GM23338 (cell line): ENCODE results near the gene COMMD2. TPM values are rescaled to one million over a fixed set of nuclear protein-coding genes. Genes with fewer than 3 reads are reported as not detected.
A peak's percentile ranks its signal among the peaks of the same experiment; 100 is the strongest.

ENCODE experiments used
- ATAC-seq: fragments of 200-7000 bp; cut with Tn5 transposase; 3 replicates; pipeline ENCODE4 v1.9.1; 2020
- DNase-seq: peaks from one replicate; pipeline ENCODE4 v3.0.0-alpha.2; 2015; ENCODE audit warnings: low spot score
- H2AFZ ChIP-seq: fragments of 200-600 bp; sonication (generic); 2 replicates; pipeline ENCODE4 v1.8.0; 2016; ENCODE audit warnings: antibody characterized with exemption, mild to moderate bottlenecking, moderate library complexity
- H3F3A ChIP-seq: fragments of 200-600 bp; sonication (generic); replicated peaks from 2 replicates; pipeline ENCODE4 v1.8.0; 2017; ENCODE audit warnings: antibody characterized with exemption, mixed run types, low read depth
- H3K27ac ChIP-seq: fragments of 200-600 bp; sonication (generic); 2 replicates; pipeline ENCODE4 v1.6.1; 2016; ENCODE audit warnings: low read depth
- H3K27me3 ChIP-seq: fragments of 200-600 bp; sonication (generic); 2 replicates; pipeline ENCODE4 v1.8.0; 2016; ENCODE audit warnings: mild to moderate bottlenecking, mixed run types, moderate library complexity; ENCODE audit not compliant: insufficient read depth
- H3K36me3 ChIP-seq: fragments of 200-600 bp; sonication (generic); 2 replicates; pipeline ENCODE4 v1.8.0; 2016; ENCODE audit warnings: mild to moderate bottlenecking; ENCODE audit not compliant: insufficient read depth
- H3K4me1 ChIP-seq: fragments of 200-600 bp; sonication (generic); 2 replicates; pipeline ENCODE4 v1.8.0; 2016; ENCODE audit warnings: mild to moderate bottlenecking, moderate library complexity; ENCODE audit not compliant: insufficient read depth
- H3K4me2 ChIP-seq: fragments of 200-600 bp; sonication (generic); 2 replicates; pipeline ENCODE4 v1.7.1; 2017; ENCODE audit warnings: mixed run types
- H3K4me3 ChIP-seq: fragments of 200-600 bp; sonication (generic); 2 replicates; pipeline ENCODE4 v1.6.1; 2016; ENCODE audit warnings: mixed run types
- H3K79me2 ChIP-seq: fragments of 200-600 bp; sonication (generic); replicated peaks from 2 replicates; pipeline ENCODE4 v1.8.0; 2017; ENCODE audit warnings: mild to moderate bottlenecking; ENCODE audit not compliant: insufficient read depth
- H3K9me2 ChIP-seq: fragments of 200-600 bp; sonication (generic); 2 replicates; pipeline ENCODE4 v1.8.0; 2017; ENCODE audit not compliant: insufficient read depth
- H4K20me1 ChIP-seq: fragments of 200-600 bp; sonication (generic); replicated peaks from 2 replicates; pipeline ENCODE4 v1.8.0; 2017; ENCODE audit warnings: mild to moderate bottlenecking; ENCODE audit not compliant: insufficient read depth
- H3K27ac Mint-ChIP-seq: 2 replicates; pipeline ENCODE4 v1.8.0; 2020; ENCODE audit warnings: inconsistent platforms, mild to moderate bottlenecking, moderate library complexity, mixed read lengths
- H3K27me3 Mint-ChIP-seq: 3 replicates; pipeline ENCODE4 v1.8.0; 2022; ENCODE audit warnings: low read depth, mild to moderate bottlenecking, moderate library complexity, mixed read lengths, inconsistent platforms; ENCODE audit not compliant: insufficient read depth, poor library complexity
- H3K36me3 Mint-ChIP-seq: 3 replicates; pipeline ENCODE4 v1.8.0; 2021; ENCODE audit warnings: low read depth, mild to moderate bottlenecking, inconsistent platforms, moderate library complexity, mixed read lengths
- H3K4me1 Mint-ChIP-seq: 3 replicates; pipeline ENCODE4 v1.8.0; 2020; ENCODE audit warnings: mild to moderate bottlenecking, inconsistent platforms, mixed read lengths
- H3K4me3 Mint-ChIP-seq: 3 replicates; pipeline ENCODE4 v1.8.0; 2021; ENCODE audit warnings: moderate library complexity, mild to moderate bottlenecking, inconsistent platforms, mixed read lengths
- H3K9me3 Mint-ChIP-seq: 3 replicates; pipeline ENCODE4 v1.8.0; 2020; ENCODE audit warnings: moderate library complexity, mild to moderate bottlenecking, inconsistent platforms, mixed read lengths
- CREB1 ChIP-seq: fragments of 250-450 bp; sonication (Bioruptor Pico); IDR thresholded peaks from 2 replicates; pipeline ENCODE4 v1.5.0; 2020; ENCODE audit warnings: low read depth, mild to moderate bottlenecking, moderate library complexity
- ETS1 ChIP-seq: IDR thresholded peaks from 2 replicates; pipeline ENCODE4 v1.6.1; 2016; ENCODE audit warnings: antibody characterized with exemption
- EZH2 ChIP-seq: fragments of 200-600 bp; sonication (generic); IDR thresholded peaks from one replicate; pipeline ENCODE4 v1.8.0; 2017; ENCODE audit warnings: antibody characterized with exemption, mild to moderate bottlenecking, low read depth; ENCODE audit not compliant: unreplicated experiment
- EZH2phosphoT487 ChIP-seq: fragments of 200-600 bp; sonication (generic); IDR thresholded peaks from one replicate; pipeline ENCODE4 v1.8.1; 2018; ENCODE audit warnings: antibody characterized with exemption; ENCODE audit not compliant: unreplicated experiment
- JUNB ChIP-seq: IDR thresholded peaks from one replicate; pipeline ENCODE4 v1.6.1; 2016; ENCODE audit warnings: antibody characterized with exemption; ENCODE audit not compliant: unreplicated experiment
- NANOG ChIP-seq: IDR thresholded peaks from 2 replicates; pipeline ENCODE4 v1.6.1; 2016; ENCODE audit warnings: antibody characterized with exemption, borderline replicate concordance
- POLR2AphosphoS5 ChIP-seq: IDR thresholded peaks from 2 replicates; pipeline ENCODE4 v1.6.1; 2016; ENCODE audit warnings: antibody characterized with exemption, low read depth
- STAT1 ChIP-seq: IDR thresholded peaks from one replicate; pipeline ENCODE4 v1.6.1; 2016; ENCODE audit warnings: antibody characterized with exemption; ENCODE audit not compliant: unreplicated experiment
- ZNF114 ChIP-seq: fragments of 250-450 bp; sonication (Bioruptor Pico); IDR thresholded peaks from 2 replicates; pipeline ENCODE4 v1.5.0; 2020; ENCODE audit warnings: mild to moderate bottlenecking, moderate library complexity
- ZNF331 ChIP-seq: fragments of 250-450 bp; sonication (Bioruptor Pico); IDR thresholded peaks from 2 replicates; pipeline ENCODE4 v1.5.0; 2020; ENCODE audit warnings: low read depth, mild to moderate bottlenecking, moderate library complexity
- polyA plus RNA-seq: library from polyadenylated mRNA; unstranded; fragments of >200 nt; fragmentation: Nextera tagmentation; extraction: Ambion mirVana; gene quantifications from 2 replicates; pipeline ENCODE4 v1.2.1, GENCODE V29; 2016
- total RNA-seq: library from RNA; depleted of rRNA; stranded (reverse); fragments of >200 nt; shearing (Covaris generic); gene quantifications from 2 replicates; pipeline ENCODE4 v1.2.3, GENCODE V29; 2014
- TF ChIP-seq, protein P1 (sequence below): IDR thresholded peaks from one replicate; pipeline ENCODE4 v1.6.1; 2018; ENCODE audit warnings: antibody characterized with exemption; ENCODE audit not compliant: unreplicated experiment
- TF ChIP-seq, protein P2 (sequence below), 2 experiments: fragments of 200-600 bp in 1 of 2; sonication (generic) in 1 of 2; conservative IDR thresholded peaks; 2 replicates each; pipeline versions ENCODE4 v1.5.1 to v1.6.1; 2016 to 2017; ENCODE audit warnings: antibody characterized with exemption in 2 of 2, low read depth in 2 of 2, mild to moderate bottlenecking in 2 of 2, moderate library complexity in 1 of 2

COMMD2 gene
- total and polyA plus RNA-seq, 2 experiments from 2014 or later: 55.5 to 61.1 TPM

GRCh38 chr3:149768704-149769103, 16.4 kb upstream of the COMMD2 start (continued):
- TF ChIP-seq ETS1 (no peak), POLR2AphosphoS5 (no peak), JUNB (no peak), STAT1 (no peak), NANOG (no peak), EZH2phosphoT487 (no peak), EZH2 (no peak), CREB1 (CRISPR knock-in tag) (no peak), ZNF114 (CRISPR knock-in tag) (no peak), ZNF331 (CRISPR knock-in tag) (no peak)
- TF ChIP-seq, protein P1, sequence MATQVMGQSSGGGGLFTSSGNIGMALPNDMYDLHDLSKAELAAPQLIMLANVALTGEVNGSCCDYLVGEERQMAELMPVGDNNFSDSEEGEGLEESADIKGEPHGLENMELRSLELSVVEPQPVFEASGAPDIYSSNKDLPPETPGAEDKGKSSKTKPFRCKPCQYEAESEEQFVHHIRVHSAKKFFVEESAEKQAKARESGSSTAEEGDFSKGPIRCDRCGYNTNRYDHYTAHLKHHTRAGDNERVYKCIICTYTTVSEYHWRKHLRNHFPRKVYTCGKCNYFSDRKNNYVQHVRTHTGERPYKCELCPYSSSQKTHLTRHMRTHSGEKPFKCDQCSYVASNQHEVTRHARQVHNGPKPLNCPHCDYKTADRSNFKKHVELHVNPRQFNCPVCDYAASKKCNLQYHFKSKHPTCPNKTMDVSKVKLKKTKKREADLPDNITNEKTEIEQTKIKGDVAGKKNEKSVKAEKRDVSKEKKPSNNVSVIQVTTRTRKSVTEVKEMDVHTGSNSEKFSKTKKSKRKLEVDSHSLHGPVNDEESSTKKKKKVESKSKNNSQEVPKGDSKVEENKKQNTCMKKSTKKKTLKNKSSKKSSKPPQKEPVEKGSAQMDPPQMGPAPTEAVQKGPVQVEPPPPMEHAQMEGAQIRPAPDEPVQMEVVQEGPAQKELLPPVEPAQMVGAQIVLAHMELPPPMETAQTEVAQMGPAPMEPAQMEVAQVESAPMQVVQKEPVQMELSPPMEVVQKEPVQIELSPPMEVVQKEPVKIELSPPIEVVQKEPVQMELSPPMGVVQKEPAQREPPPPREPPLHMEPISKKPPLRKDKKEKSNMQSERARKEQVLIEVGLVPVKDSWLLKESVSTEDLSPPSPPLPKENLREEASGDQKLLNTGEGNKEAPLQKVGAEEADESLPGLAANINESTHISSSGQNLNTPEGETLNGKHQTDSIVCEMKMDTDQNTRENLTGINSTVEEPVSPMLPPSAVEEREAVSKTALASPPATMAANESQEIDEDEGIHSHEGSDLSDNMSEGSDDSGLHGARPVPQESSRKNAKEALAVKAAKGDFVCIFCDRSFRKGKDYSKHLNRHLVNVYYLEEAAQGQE: no peak
- TF ChIP-seq, protein P2, sequence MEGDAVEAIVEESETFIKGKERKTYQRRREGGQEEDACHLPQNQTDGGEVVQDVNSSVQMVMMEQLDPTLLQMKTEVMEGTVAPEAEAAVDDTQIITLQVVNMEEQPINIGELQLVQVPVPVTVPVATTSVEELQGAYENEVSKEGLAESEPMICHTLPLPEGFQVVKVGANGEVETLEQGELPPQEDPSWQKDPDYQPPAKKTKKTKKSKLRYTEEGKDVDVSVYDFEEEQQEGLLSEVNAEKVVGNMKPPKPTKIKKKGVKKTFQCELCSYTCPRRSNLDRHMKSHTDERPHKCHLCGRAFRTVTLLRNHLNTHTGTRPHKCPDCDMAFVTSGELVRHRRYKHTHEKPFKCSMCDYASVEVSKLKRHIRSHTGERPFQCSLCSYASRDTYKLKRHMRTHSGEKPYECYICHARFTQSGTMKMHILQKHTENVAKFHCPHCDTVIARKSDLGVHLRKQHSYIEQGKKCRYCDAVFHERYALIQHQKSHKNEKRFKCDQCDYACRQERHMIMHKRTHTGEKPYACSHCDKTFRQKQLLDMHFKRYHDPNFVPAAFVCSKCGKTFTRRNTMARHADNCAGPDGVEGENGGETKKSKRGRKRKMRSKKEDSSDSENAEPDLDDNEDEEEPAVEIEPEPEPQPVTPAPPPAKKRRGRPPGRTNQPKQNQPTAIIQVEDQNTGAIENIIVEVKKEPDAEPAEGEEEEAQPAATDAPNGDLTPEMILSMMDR (conservative IDR thresholded peaks at IDR 0.05; ENCODE audit: low read depth in 2 of 2): no peak

DNA sequence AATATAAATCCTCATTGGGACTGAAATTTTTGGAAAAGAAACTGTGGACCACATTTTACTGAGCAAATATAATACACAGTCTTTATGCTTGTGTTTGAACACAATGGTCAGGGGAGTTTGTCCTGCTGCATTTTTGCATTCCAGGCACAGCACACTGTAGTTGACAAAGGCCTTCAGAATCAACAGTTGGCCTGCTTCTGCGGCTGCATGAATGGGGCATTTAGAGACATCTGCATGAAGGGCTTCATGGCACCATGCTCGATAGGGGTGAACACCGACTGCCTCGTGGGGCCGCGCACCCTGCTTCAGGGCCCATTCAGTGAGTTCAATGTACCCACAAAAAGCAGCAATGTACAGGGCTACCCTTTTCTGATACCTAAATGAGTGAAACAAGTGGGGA, 15.4 kb upstream of the COMMD2 start:
- no peaks in the 10 kb centered on the region for H3K4me1 ChIP-seq
- H4K20me1 ChIP-seq: no peaks in the 10 kb centered on the region
- H3K4me3 Mint-ChIP-seq: no peak overlapping the region
- no peaks in the 10 kb centered on the region for H3K27me3 ChIP-seq
- H3K27me3 Mint-ChIP-seq: no peaks in the 10 kb centered on the region
- H3K36me3 ChIP-seq: no peaks in the 10 kb centered on the region
- H3K27ac ChIP-seq: no peak overlapping the region
- H3K4me1 Mint-ChIP-seq: peaks cover 4% of the 10 kb centered on the region
- no peaks in the 10 kb centered on the region for H3K79me2 ChIP-seq
- H3K9me2 ChIP-seq: no peaks in the 10 kb centered on the region
- H3F3A ChIP-seq: no peaks in the 10 kb centered on the region
- no peak overlapping the region for H3K4me3 ChIP-seq
- no peak overlapping the region for H3K27ac Mint-ChIP-seq
- H3K36me3 Mint-ChIP-seq: no peaks in the 10 kb centered on the region
- no peak for ATAC-seq
- DNase-seq: no peak
- no peaks in the 10 kb centered on the region for H3K9me3 Mint-ChIP-seq
- H3K4me2 ChIP-seq: no peak overlapping the region
- peak overlapping the region; percentile 12; the same call in 1 of the 2 replicates for H2AFZ ChIP-seq
- no peak for TF ChIP-seq CREB1 (CRISPR knock-in tag)
- no peak for TF ChIP-seq JUNB
- no peak for TF ChIP-seq ETS1
- TF ChIP-seq ZNF331 (CRISPR knock-in tag): no peak
